HG02759 (cell line): Measurements from ENCODE around the gene CLMP.
"Not testable (repeated sequence)": the region's sequence is repeated elsewhere in the genome, so short reads cannot be mapped to it uniquely, and the experiment has no call there.

Source experiments
- ATAC-seq: cut with Tn5 transposase; IDR thresholded peaks from one replicate; pipeline ENCODE4 v1.9.1; 2021; ENCODE audit warnings: mild to moderate bottlenecking, moderate library complexity; ENCODE audit not compliant: unreplicated experiment

The CLMP gene

DNA sequence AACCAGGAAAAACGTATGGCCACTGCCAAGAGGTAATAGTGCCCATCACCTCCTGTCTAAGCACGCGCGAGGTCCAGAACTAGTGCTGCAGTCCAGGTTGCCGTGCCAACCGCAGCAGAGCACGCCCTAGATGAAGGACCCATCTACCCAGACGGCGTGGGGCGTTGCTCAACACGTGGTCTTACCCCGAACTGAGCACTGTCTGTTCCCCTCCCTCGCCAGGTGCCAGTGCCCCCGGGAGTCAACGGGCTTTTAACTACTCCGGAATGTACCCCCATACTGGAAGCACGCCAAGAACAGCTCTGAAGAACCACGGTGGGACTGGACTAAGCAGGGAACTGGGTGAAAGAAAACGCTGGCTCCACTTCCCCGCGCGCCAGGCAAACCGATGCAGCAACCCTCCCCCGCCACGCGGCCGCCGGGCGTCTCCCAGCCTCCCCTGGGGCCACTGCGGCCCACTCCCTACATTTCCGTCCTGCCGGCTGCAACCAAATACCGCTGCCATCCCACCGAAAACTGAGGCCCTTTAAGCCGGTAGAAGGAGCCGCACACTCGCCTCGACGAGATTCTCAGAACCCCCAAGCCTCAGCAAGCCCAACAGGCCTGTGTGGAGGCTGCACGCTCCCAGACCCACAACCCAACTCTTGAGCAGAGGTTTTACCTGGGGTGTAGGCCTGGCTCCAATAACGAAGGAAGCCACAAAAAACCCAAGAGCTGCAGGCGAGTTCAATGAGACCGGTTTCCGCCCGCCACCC lies 133.5 kb downstream of the CLMP start, which contains the start of gene HSPA8:
TSS of gene HSPA8 (minus strand) at position 734 of the 755 bp plus-strand sequence. CDS start 812 bp downstream, outside the sequence.
- ATAC-seq: peak; percentile 0

DNA sequence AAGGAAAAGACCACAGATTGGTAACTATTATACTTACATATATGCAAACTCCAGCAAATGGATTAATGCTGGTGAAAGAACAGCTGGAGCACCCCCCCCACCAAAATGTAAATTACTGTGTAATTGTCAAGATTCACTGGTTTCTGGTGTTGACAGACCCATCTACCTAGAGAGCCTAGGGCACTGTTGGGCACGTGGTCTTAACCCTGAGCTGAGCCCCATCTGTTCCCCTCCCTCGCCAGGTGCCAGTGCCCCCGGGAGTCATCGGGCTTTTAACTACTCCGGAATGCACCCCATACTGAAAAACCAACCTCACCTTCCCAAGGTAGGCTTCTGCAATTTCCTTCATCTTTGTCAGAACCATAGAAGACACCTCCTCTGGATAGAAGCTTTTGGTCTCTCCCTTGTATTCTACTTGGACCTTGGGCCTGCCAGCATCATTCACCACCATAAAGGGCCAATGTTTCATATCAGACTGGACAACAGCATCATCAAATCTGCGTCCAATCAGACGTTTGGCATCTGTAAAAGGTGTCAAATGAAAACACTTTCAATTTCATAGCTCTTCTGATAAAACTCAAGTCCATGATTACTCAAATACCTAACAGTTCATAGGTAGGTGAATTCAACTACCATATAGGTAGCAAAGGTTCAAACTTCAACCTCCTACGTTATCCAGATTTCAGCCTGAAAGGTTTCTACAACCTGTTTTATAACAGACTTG lies 134.6 kb downstream of the CLMP start:
- ATAC-seq: no peak

DNA sequence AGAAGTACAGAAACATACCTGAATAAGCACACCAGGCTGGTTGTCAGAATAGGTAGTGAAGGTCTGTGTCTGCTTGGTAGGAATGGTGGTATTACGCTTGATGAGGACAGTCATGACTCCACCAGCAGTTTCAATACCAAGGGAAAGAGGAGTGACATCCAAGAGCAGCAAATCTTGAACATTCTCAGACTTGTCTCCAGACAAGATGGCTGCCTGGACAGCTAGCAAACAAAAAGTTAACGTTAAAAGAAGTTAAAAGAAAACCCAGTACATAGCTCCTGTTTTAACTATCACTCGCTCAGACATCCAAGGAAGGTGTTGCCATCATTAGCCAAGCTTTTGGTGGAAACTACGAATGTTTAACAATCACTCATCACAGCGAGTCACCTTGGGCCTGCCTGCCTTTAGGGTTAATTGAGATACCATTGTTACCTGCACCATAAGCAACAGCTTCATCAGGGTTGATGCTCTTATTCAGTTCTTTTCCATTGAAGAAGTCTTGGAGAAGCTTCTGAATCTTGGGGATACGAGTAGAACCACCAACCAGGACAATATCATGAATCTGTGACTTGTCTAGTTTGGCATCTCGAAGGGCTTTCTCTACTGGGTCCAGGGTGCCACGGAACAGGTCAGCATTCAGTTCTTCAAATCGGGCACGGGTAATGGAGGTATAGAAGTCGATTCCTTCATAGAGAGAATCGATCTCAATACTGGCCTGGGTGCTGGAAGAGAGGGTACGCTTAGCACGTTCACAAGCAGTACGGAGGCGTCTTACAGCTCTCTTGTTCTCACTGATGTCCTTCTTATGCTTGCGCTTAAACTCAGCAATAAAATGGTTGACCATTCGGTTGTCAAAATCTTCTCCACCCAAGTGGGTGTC lies 135.8 kb downstream of the CLMP start:
- ATAC-seq: not testable (repeated sequence)

DNA sequence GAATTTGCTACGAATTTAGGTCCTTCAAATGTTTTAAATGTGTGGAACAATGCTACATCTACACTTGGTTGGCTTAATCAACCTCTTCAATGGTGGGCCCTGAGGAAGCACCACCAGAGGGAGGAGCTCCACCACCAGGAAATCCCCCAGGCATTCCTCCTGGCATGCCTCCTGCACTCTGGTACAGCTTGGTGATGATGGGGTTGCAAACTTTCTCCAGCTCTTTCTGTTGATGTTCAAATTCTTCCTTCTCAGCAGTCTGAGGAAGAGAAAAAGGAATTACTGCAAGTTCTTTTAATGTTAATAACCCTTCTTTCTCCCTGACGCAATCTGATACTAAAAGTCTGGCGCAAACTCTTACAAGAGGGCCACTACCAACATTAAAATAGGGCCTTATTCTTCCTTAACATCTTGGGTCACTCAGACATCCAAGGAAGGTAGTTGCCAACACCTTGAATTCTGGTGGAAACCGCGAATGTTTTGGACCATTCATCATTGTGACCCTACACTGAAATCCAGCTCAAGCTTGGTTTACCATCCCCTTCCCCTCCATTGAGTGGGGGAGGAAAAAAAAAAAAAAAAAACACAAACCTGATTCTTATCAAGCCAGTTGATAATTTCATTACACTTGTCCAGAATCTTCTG lies 137.3 kb downstream of the CLMP start:
- ATAC-seq: no peak

DNA sequence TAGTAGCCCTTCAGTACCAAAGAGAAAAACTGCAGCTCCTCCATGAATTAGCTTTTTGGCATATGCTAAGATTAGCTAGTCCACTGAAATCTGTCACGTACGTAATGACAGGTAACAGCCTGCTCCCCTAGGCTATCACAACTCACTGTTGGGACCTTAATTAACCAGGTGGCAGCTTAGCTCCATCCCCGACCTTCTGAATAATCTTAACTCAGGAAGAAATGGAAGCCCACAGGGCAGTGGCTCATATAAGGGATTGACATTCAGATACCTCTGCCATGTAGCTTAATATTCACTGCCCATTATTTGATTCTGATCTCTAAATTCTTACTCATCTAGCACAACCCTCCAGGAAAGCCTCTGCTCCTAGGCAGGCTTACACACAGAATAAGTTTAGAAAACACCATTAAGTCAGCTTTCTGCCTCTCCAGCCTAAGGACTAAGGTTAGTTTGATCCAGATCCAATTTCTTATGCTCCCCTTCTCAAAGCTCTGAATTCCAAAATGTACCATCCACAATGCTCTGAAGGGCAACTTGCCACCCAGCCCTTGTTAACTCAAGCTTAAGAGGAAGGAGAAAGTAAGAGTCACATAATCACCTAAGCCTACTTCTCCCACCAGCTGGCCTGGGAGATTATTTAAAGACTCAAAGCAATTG lies 138.1 kb downstream of the CLMP start:
- no peak for ATAC-seq

DNA sequence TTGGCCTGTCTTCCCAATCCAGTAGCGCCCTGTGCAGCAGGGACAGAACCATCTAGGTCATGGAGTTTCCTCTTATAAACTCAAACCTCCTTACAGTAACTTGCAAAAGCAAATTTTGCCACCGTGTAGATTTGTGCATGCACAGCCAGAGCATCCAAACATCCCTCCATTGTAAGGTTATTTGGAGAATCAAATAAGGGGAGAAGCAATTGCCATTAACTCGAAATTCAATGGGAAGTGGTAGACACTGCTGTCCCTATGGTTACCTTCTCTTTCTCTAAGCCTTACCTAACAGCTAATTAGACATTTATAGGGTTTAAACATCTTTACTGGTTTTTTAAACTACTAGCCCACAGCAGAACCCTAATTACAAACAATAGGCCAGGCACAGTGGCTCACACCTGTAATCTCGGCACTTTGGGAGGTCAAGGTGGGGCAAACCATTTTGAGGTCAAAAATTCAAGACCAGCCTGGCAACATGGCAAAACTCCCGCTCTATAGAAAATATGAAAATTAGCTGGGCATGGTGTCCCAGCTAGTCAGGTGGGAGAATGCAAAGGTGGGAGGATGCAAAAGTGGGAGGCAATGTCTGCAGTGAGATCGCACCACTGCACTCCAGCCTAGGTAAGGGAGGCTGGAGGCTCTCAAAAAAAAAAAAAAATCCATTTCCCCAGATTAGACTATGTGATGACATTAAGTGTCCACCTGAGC lies 139.7 kb downstream of the CLMP start:
- no peak for ATAC-seq

DNA sequence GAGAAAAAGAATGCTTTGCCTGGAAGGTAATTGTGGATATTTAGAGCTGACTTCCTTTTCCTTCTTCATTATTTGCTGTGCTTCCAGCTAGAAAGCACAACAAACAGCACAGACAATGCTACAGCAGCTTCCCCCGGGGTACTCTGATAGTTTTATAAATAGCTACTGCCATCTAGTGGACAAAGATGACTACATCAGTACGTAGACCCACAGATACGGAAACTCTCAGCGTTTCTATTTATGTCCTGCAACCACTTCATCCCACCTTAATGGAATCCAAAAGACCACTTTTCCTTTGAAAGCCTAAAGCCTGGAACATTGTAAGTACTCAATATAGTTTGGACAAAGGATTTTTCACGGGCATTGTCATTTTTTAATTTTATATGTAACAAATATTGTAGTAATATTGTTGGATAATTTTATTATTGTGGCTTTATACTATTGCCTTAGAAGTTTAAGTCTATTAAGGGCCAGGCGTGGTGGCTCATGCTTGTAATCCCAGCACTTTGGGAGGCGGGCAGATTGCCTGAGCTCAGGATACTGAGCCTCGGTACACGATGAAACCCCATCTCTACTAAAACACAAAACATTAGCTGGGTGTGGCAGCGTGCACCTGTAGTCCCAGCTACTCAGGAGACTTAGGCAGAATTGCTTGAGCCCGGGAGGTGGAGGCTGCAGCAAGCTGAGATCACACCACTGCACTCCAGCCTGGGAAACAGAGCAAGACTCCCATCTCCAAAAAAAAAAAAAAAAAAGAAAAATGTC lies 140.6 kb downstream of the CLMP start:
- peak; percentile 57 for ATAC-seq

DNA sequence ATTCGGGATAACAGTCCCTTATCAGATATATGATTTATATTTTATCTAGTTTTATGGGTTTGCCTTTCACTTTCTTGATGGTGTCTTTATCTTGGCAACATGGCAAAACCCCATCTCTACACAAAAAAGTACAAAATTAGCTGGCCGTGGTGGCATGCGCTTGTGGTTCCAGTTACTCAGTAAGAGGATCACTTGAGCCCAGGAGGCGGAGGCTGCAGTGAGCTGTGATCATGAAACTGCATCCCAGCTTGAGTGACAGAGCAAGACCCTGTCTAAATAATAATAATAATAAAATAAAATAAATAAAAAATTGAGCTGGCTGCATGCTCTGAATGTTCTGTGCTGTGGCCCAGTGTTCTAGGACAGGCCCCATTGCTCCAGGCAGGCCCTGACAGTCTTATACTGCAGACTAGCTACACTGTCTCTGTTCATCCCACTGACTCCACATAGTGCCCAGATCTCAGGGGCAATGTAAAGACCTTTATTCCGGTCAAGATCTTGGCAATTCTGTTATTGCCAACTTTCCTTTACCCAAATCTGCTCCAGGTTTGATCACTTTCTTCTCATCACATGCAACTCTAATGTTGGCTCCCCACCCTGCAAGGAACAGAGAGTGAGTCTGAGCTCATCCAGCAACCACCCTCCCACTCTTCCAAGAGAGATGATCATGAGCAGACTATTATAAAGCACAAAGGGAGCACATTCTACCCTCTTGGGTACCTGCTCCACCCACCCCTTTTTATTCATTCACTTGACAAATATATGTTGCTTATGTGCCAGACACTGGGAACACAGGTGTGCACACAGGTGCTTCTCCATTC lies 141.9 kb downstream of the CLMP start:
- ATAC-seq: no peak

DNA sequence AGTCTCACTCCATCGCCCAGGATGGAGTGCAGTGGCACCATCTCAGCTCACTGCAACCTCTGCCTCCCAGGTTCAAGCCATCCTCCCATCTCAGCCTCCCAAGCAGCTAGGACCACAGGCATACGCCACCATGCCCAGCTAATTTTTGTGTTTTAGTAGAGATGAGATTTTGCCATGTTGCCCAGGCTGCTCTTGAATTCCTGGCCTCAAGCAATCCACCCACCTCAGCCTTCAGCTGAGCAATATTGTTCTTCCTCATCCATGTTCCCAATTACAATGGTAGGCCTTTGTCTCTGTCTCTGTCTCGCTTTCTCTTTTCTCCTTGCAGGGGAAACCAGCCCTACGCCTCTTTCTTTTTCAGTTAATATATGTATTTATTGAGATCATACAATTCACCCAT lies 143.4 kb downstream of the CLMP start:
- ATAC-seq: no peak

DNA sequence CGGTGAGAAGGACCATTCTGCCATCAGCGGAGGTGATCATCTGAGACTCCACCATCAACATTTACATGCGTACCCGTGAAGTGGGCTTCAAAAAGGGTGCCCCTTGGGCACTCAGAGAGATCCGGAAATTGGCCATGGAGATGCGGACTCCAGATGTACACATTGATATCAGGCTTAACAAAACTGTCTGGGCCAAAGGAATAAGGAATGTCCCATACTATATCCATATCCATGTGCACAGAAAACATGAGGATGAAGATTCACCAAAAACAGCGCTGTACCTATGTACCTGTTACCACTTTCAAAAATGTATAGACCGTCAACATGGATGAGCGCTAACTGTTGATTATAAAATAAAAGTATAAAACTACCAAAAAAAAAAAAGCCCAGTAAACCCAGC lies 143.9 kb downstream of the CLMP start:
- ATAC-seq: no peak

DNA sequence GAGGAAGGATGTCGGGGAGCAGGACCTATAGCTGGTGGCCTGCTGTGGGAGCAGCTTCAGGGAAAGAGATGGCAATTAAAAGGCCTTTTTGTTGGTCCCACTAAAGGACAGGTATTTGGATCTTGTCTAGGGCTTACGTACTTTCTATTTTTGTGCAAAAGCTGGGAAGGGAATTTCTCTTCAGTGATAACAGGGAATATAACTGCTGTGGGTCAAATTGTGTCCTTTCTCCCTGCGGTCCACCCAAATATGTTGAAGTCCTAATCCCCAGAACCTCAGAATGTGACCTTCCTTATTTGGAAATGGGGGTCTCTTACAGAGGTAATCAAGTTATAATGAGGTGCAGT lies 147.1 kb downstream of the CLMP start:
- ATAC-seq: no peak

DNA sequence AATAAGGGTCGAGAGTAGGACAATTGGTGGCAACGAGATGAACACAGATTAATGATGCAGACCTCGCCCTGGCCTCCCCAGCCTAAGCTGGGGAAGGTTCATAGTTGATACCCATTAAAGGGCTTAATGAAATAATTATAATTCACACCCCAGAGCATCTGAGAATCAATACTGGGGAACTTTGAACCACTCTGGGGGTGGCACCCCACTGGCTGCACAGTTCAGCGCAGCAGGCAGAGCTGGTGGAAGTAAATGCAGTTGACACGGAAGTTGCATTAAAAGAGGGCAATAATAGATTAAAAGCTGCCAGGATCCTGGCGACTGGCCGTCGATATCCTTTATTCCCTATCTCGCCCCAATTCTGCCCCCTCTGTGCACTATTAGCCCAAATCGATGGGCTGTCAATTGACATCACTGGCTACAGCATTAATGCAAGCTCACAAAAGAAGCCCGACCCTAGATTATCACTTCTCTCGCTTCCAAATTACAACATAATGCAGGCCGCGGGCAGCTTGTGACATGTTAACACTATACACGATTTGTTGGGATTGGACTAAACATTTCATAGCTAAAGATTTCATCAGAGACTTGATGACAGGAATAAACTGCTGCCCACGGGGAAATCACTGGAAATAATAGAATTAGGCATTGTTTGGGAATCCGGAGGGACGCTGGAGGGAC lies 147.6 kb downstream of the CLMP start:
- no peak for ATAC-seq

DNA sequence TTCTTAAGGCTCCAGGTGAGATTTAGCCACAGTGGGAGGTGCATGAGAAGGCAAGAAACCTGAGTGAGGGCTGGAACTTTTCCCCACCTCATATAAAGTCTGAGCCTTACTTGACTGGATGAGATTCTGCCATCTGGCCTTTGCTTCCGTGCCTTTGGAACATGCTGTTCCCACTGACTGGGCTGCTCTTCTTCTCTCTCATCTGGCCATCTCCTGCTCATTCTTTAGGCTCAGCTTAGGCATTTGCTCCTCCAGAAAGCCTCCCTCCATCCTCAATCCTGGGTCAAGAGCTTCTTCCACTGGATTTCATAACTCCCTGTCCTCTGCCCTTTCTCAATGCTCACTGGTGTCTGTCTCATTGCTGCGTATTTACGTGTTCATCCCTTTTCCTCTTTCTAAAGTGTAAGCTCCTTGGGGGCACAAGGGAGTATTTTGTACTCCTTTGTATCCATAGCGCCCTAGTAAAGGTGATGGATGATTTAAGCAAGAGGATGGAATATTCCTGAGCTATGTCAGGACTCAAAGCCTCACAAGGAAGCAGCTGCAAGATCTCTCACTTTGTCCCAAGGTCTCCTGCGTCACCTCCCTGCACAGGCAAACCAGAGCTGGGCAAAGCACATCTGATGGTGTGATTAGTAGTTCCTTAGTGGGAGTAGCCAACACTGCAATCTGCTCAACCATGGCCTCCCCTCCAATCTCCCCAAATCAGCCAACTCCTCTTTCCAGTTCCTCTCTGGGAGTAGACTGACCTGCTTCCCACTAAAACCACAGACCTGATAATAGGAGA lies 148.4 kb downstream of the CLMP start:
- ATAC-seq: no peak

DNA sequence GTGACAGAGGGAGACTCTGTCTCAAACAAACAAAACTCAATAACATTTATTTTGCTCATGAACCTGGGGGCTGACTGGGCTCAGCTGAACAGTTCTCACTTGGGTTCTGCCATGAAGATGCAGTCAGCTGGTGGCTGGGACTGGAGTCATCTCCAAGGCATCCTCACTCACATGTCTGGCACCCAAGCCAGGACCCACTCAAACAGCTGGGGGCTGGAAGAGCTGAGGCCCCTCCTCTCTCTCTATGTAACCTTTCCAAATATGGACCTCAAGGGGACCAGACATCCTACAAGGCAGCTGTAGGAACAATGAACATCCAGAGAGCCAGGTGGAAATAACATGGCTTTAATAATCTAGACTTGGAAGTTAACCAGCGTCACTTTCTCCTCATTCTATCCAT lies 149.9 kb downstream of the CLMP start:
- ATAC-seq: no peak

DNA sequence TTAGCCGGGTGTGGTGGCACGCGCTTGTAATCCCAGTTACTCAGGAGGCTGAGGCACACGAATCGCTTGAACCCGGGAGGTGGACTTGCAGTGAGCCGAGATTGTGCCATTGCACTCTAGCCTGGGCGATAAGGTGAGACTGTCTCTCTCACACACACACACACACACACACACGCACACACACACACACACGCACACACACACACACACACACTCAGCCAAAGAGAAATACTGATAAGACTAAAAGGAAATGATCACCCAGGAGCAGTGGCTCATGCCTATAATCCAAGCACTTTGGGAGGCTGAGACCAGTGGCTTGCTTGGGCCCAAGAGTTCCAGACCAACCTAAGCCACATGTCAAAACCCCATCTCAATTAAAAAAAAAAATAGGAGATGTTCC lies 153.9 kb downstream of the CLMP start:
- ATAC-seq: no peak

DNA sequence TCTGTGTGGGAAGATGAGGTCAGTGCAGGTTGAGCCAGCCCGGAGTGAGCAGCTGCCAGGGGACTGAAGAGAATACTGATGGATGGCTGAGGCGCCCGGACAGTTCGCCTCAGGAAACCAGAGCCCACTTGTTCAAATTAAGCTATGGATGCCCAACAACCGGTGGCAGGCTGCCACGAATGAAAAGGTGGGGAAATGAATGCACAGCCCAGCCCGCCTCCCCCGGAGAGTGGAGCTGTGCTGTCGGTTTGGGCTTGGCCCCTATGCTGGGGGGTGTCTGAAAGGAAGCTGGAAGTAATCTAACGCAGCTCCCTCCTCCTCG lies 155.0 kb downstream of the CLMP start:
- ATAC-seq: no peak

DNA sequence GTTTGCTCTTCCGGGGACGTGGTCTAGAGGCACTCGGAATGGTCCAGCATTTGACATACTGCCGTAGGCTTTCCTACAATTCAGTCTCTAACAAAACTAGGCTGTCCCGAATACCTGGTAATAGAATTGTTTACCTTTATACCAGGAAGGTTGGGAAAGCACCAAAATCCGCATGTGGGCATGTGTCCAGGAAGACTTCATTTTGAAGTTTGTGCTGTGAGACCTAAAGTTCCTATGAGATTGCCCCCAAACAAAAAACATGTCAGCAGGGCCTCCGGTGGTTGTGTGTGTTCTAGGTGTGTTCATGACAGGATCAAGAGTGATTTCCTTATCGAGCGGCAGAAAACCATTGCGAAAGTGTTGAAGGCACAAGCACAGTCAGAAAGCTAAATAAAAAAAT lies 159.2 kb downstream of the CLMP start:
- ATAC-seq: no peak
